Smooth muscle cell (in vitro differentiated cells): Measurements from ENCODE around the gene NCOA3. TPM values are rescaled to one million over a fixed set of nuclear protein-coding genes. Genes with fewer than 3 reads are reported as not detected.

ENCODE experiments used
- DNase-seq: peaks from one replicate; lab custom pipeline; 2025; ENCODE audit not compliant: unreplicated experiment; lab: John Stamatoyannopoulos, UW
- H2AFZ ChIP-seq: fragments of 200-600 bp; sonication (generic); 2 replicates; pipeline ENCODE4 v1.6.0; 2016; ENCODE audit warnings: antibody characterized with exemption, low read depth, mild to moderate bottlenecking
- H3F3A ChIP-seq: fragments of 200-600 bp; sonication (generic); 2 replicates; pipeline ENCODE4 v1.6.0; 2017; ENCODE audit warnings: antibody characterized with exemption, low read depth
- H3K27ac ChIP-seq: fragments of 200-600 bp; sonication (generic); 2 replicates; pipeline ENCODE4 v1.5.1; 2016; ENCODE audit warnings: low read depth, mild to moderate bottlenecking
- H3K27me3 ChIP-seq: fragments of 200-600 bp; sonication (generic); 2 replicates; pipeline ENCODE4 v1.6.1; 2016; ENCODE audit warnings: low read depth, mild to moderate bottlenecking
- H3K36me3 ChIP-seq: fragments of 200-600 bp; sonication (generic); 2 replicates; pipeline ENCODE4 v1.5.1; 2016; ENCODE audit warnings: low read depth
- H3K4me1 ChIP-seq: fragments of 200-600 bp; sonication (generic); 2 replicates; pipeline ENCODE4 v1.5.1; 2016; ENCODE audit warnings: low read depth
- H3K4me2 ChIP-seq: fragments of 200-600 bp; sonication (generic); 2 replicates; pipeline ENCODE4 v1.6.0; 2016; ENCODE audit warnings: mild to moderate bottlenecking
- H3K4me3 ChIP-seq: fragments of 200-600 bp; sonication (generic); 2 replicates; pipeline ENCODE4 v1.5.1; 2016; ENCODE audit warnings: mild to moderate bottlenecking
- H3K79me2 ChIP-seq: fragments of 200-600 bp; sonication (generic); 2 replicates; pipeline ENCODE4 v1.6.0; 2016; ENCODE audit warnings: low read depth, mild to moderate bottlenecking
- H3K9ac ChIP-seq: fragments of 200-600 bp; sonication (generic); 2 replicates; pipeline ENCODE4 v1.6.0; 2016; ENCODE audit warnings: low read depth
- H3K9me3 ChIP-seq: fragments of 200-600 bp; sonication (generic); replicated peaks from 2 replicates; pipeline ENCODE4 v1.5.1; 2016; ENCODE audit warnings: low read depth
- H4K20me1 ChIP-seq: fragments of 200-600 bp; sonication (generic); 2 replicates; pipeline ENCODE4 v1.6.0; 2016; ENCODE audit warnings: low read depth
- CTCF ChIP-seq: fragments of 200-600 bp; sonication (generic); IDR thresholded peaks from 2 replicates; pipeline ENCODE4 v1.5.1; 2017; ENCODE audit warnings: borderline replicate concordance, mild to moderate bottlenecking, antibody characterized with exemption; ENCODE audit not compliant: insufficient read depth, poor library complexity, severe bottlenecking
- WGBS: methylation state at CpG from one replicate; pipeline ENCODE4 v1.1.7; 2016; ENCODE audit warnings: low lambda C conversion rate; 5-methylcytosine and 5-hydroxymethylcytosine counted together
- polyA plus RNA-seq: library from polyadenylated mRNA; unstranded; fragments of >200 nt; fragmentation: Nextera tagmentation; extraction: Ambion mirVana; gene quantifications from 2 replicates; pipeline ENCODE4 v1.2.1, GENCODE V29; 2016
- total RNA-seq: library from RNA; depleted of rRNA; stranded (reverse); fragments of >200 nt; gene quantifications from 2 replicates; pipeline ENCODE4 v1.2.3, GENCODE V29; 2014

The NCOA3 gene
- total and polyA plus RNA-seq, 2 experiments from 2014 or later, result 6.0 to 28.4 TPM

GRCh38 chr20:47665221-47665991, 163.7 kb downstream of the NCOA3 start:
- TF ChIP-seq CTCF, result no peak
- Histone ChIP-seq H2AFZ (no peak overlapping the region), H3K27me3 (no peaks in the 10 kb centered on the region), H3K79me2 (no peaks in the 10 kb centered on the region), H3K9ac (no peak overlapping the region), H4K20me1 (no peaks in the 10 kb centered on the region), H3K4me3 (no peak overlapping the region), H3K4me2 (no peak overlapping the region), H3F3A (no peaks in the 10 kb centered on the region), H3K27ac (no peak overlapping the region), H3K4me1 (peaks cover 4% of the 10 kb centered on the region), H3K36me3 (no peaks in the 10 kb centered on the region), H3K9me3 (no peaks in the 10 kb centered on the region)
- 76% methylated on average over 27 of the region's 27 CpGs for WGBS
- no peak for DNase-seq

- H3K4me3 ChIP-seq, result no peak overlapping the region
- H3K4me1 ChIP-seq, result peaks cover 4% of the 10 kb centered on the region
- no peak for TF ChIP-seq CTCF
- no peak overlapping the region for H3K27ac ChIP-seq
- H2AFZ ChIP-seq, result no peak overlapping the region
- H3K79me2 ChIP-seq, result no peaks in the 10 kb centered on the region
- H3F3A ChIP-seq, result no peaks in the 10 kb centered on the region
- no peak for DNase-seq
- no peak overlapping the region for H3K9ac ChIP-seq
- H3K9me3 ChIP-seq, result no peaks in the 10 kb centered on the region
- H3K27me3 ChIP-seq, result no peaks in the 10 kb centered on the region
- H4K20me1 ChIP-seq, result no peaks in the 10 kb centered on the region
- H3K4me2 ChIP-seq, result no peak overlapping the region
- no peaks in the 10 kb centered on the region for H3K36me3 ChIP-seq
- WGBS, result 93% methylated on average over 19 of the region's 19 CpGs
Measured at GRCh38 chr20:47666304-47666703, 164.6 kb downstream of the NCOA3 start.

GRCh38 chr20:47667086-47667485, 165.4 kb downstream of the NCOA3 start:
- no peak overlapping the region for H3K9ac ChIP-seq
- DNase-seq, result no peak
- H3K9me3 ChIP-seq, result no peaks in the 10 kb centered on the region
- H3K36me3 ChIP-seq, result no peaks in the 10 kb centered on the region
- no peak overlapping the region for H3K4me3 ChIP-seq
- no peak overlapping the region for H2AFZ ChIP-seq
- no peak overlapping the region for H3K27ac ChIP-seq
- WGBS, result 93% methylated on average over 5 of the region's 5 CpGs
- peaks cover 4% of the 10 kb centered on the region for H3K4me1 ChIP-seq
- no peaks in the 10 kb centered on the region for H3K79me2 ChIP-seq
- H3F3A ChIP-seq, result no peaks in the 10 kb centered on the region
- TF ChIP-seq CTCF, result no peak
- no peaks in the 10 kb centered on the region for H3K27me3 ChIP-seq
- H4K20me1 ChIP-seq, result no peaks in the 10 kb centered on the region
- no peak overlapping the region for H3K4me2 ChIP-seq
